IPS-18c (cell line): ENCODE data around the gene CCDC3.

Experiments used
- H3K4me3 ChIP-seq: 2 replicates; pipeline ENCODE4 v1.7.0; 2013; ENCODE audit warnings: low read depth, mild to moderate bottlenecking, low read length, moderate library complexity; ENCODE audit not compliant: insufficient read depth
- H3K9me3 ChIP-seq: one replicate; pipeline ENCODE4 v1.6.1; 2013; ENCODE audit warnings: mild to moderate bottlenecking, low read length, moderate library complexity; ENCODE audit not compliant: control insufficient read depth, insufficient read depth

Gene CCDC3

DNA sequence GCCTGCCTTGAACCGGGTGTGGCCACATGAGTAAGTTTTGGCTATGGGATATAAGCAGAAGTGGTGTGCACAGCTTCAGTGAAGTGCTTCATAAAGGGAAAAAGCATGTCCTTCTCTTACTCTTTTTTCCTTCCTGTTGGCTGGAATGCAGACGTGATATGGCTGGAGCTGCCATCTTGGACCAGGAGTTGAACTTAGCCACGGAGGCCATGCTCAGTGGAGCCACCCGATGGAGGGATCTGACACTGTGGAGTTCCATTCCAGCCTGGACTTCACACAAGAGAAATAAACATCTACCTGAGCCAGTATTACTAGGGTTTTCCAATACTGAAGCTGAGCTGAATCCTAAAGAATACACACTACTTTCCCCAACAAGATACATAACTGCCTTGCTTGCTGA, 52.3 kb downstream of the CCDC3 start:
- no peak overlapping the region for H3K4me3 ChIP-seq
- peaks cover 7% of the 10 kb centered on the region for H3K9me3 ChIP-seq

DNA sequence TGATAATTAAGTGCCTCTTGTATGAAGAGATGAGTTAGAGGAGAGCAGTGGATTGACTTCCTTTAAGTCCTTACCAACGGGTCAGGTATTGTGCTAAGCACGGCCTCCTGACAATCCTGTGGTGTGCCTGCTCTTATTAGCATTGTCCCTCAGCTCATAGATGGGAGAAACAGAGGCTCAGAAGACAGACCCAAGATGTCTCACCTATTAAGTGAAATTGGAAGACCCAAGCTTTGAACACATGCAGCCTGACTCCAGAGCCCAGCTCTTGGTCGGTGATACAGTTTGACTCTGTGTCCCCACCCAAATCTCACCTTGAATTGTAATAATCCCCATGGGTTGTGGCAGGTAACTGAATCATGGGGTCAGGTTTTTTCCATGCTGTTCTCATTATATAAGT, 53.8 kb downstream of the CCDC3 start:
- Histone ChIP-seq H3K4me3 (no peak overlapping the region), H3K9me3 (peaks cover 4% of the 10 kb centered on the region)

DNA sequence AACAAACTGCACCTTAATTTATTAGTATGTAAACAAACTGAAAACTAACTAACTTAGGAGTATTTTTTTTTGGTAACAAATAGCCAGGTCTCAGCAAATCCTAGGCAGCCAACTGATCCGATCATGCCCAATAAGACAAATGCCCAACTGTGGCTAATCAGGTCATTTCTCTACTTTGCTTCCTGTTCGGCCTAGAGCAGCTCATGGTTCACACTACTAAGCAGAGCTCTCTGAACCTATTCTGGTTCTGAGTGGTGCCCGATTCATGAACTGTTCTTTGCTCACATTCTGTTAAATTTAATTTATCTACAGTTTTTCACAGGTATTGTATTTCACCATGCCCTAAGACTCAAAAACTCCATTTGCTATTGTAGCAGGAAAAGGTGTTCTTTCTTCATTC, 55.1 kb downstream of the CCDC3 start:
- Histone ChIP-seq H3K9me3 (no peaks in the 10 kb centered on the region), H3K4me3 (no peak overlapping the region)

DNA sequence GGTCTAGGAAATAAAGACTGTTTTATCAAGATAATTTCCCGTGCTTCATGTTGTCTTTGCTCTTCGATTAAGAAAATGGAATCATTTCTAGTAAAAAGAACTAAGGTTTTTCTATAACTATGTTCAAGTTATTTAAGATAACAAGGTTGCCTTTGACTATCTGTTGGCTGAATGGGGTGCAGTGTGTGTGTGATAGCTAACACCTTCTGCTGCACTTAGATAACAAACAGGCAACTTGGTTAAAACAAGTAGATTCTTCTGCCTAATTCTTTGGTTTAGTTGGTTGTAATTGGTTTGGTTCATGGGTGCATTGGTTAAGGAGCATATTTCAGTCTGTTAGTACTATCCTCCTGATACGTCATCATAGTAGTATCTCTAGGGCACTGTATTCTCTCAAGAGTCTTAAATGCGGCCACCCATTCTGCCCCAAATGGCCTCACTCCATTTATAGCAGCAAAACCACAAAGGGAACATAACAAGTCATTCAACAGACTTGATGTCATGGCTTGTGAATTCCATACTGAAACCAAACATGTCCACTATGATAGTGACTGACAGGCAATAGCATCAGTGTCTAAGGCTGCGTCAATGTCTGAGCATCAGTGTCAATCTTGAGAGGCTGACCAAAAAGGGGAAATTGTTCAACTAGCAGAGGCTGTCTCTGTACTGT, 55.7 kb downstream of the CCDC3 start:
- Histone ChIP-seq H3K4me3 (no peak overlapping the region), H3K9me3 (no peaks in the 10 kb centered on the region)

DNA sequence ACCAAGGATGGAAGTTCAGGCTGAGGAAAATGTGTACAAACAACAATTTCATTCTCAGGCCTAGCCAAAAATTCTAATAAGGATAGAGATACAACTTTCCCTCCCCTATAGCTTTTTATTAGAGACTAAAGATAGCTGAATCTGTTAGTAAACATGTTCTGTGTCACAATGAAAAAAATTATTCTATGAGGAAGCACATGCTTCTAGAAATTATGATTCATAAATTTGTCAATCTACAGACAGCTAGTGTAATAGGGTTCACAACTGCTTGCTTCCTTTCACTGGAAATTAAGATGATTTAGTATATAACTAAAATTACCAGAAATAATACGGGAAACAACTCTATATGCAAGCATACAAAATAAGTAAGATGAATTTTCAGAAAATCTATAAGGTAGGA, 56.6 kb downstream of the CCDC3 start:
- no peaks in the 10 kb centered on the region for H3K9me3 ChIP-seq
- H3K4me3 ChIP-seq: no peak overlapping the region

DNA sequence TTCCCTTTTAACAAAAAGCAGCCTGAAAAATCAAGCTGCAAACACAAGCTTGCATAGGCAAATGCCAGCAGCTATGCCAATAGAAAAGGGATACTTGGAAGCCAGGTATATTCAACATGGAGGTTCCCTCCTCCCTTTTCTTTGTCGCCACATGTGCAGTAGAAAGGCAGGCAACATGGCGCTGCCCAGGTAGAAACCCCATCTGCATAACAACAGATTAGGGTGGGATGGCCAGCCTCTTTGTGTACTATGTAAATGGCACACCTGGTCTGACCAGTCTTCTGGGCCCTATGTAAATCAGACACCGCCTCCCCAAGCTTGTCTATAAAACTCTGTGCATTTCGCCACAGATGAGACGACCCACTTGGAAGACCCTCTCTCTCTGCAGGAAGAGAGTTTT, 58.1 kb downstream of the CCDC3 start:
- no peaks in the 10 kb centered on the region for H3K9me3 ChIP-seq
- no peak overlapping the region for H3K4me3 ChIP-seq

DNA sequence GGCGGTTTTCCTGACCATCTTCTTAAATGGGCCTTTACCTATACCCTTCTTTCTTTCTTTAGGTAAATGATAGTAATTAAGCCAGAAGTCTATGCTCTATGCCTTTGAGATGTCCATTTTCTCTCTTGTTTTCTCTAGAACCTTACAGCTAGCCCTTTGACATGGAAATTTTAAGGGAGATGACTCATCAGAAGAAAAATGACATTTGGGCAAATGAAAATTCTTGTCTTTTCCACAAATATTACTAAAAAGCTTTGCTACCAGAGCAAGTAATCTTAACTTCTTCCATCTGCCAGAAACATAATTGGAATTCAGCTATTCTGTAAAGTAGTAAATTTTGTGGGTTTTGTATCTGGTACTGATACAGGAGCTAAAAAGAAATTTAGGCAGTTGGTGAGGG, 59.5 kb downstream of the CCDC3 start:
- no peak overlapping the region for H3K4me3 ChIP-seq
- no peaks in the 10 kb centered on the region for H3K9me3 ChIP-seq

DNA sequence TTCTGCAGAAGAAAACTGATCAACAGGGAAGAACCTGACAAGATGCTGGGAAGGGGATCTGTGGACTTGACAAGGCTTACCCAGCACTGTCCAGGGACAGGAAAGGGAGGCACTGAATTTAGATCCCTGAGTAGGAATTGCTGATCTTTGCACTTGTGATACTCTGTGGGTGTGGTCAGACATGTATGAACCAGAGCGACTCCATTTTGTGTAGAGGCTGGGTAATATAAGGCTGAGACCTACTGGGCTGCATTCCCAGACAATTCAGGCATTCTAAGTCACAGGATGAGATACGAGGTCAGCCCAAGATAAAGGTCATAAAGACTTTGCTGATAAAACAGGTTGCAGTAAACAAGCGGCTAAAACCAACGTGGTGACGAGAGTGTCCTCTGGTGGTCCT, 60.7 kb downstream of the CCDC3 start:
- no peaks in the 10 kb centered on the region for H3K9me3 ChIP-seq

DNA sequence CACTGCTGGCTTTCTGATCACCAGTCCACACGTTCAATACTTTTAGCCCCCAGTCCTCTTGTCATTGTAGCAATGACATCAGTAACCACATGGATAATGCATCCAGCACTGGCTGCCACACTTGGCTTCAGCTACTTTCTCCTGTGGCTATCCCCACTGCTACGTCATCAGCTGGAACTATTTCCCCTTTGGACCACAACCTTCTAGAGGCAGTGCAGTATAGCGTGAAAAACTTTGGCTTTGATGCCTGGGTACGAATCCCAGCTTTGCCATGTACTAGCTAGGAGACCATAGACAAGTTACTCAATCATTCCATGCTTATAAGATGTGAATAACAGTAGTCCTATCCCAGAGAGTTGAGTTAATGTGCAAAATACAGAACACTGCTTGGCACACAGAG, 63.2 kb downstream of the CCDC3 start:
- Histone ChIP-seq H3K4me3 (no peak overlapping the region), H3K9me3 (no peaks in the 10 kb centered on the region)

More for the DNA sequence above, 60.7 kb downstream of the CCDC3 start:
- no peak overlapping the region for H3K4me3 ChIP-seq

DNA sequence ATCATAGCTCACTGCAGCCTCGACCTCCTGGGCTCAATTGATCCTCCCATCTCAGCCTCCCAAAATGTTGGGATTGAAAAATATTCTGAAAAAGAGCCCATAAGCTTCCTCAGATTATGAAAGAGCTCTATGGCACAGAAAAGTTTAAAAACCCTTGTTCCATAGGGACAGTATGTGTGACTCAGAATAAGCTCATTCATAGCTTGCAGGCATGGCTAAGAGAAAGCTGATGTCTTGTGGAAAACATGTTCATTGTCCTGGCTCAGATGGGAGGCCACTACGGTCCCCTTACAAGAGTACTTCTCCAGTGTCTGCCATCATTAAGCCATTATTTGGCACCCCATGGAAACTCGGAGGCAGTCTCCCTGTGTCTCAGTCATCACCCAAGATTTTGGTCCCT, 64.0 kb downstream of the CCDC3 start:
- Histone ChIP-seq H3K4me3 (no peak overlapping the region), H3K9me3 (no peaks in the 10 kb centered on the region)

DNA sequence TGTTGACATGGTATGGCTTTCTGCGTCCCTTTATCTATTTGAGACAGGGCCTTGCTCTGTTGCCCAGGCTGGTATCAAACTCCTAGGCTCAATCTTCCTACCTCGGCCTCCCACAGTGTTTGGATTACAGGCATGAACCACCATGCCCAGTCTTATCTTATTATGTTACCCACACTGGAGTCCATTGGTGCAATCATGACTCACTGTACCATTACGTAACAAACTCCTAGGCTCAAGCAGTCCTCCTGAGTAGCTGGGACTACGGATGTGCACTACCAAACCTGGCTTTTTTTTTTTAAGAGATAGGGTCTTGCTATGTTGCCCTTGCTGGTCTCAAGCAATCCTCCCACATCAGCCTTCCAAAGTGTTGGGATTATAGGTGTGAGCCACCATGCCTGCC, 66.7 kb downstream of the CCDC3 start:
- H3K9me3 ChIP-seq: no peaks in the 10 kb centered on the region
- H3K4me3 ChIP-seq: no peak overlapping the region

DNA sequence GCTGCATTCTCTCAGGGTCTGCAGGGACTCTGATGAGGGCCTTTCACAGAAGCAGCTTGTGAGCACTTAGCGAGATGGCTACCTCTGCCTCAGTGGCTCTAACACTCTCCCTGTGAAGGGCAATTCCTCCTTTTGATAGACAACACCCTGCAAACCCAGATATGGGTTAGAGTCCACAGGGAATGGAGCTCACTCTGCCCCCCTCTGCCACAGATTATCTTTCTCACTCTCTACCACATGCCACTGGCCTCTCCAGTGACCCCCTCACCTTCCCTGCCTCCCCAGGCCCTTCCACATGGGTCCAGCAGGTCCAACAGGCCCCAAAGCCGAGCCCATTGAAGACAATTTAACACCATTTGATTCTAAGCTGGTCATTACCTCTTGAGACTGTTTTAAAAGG, 72.1 kb downstream of the CCDC3 start:
- Histone ChIP-seq H3K4me3 (no peak overlapping the region), H3K9me3 (no peaks in the 10 kb centered on the region)

DNA sequence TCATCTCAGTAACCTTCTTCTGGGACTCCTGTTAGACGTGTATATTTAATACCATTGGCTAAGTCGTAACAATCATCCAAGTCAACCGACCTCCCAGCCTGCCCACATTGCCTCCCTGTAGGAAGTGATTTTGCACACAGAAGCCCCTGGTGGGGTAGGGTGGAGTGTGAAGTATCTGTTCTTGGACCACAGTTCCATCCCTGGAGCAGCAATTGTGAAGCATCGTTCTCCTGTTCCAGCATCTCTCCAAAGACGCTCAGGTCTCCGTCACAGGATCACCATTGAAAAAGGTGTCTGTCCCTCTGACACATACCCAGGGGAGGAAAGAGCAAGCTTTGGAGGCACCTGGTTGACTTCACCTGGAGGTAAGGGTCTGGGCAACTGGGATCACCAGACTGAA, 72.9 kb downstream of the CCDC3 start:
- no peak overlapping the region for H3K4me3 ChIP-seq
- no peaks in the 10 kb centered on the region for H3K9me3 ChIP-seq

DNA sequence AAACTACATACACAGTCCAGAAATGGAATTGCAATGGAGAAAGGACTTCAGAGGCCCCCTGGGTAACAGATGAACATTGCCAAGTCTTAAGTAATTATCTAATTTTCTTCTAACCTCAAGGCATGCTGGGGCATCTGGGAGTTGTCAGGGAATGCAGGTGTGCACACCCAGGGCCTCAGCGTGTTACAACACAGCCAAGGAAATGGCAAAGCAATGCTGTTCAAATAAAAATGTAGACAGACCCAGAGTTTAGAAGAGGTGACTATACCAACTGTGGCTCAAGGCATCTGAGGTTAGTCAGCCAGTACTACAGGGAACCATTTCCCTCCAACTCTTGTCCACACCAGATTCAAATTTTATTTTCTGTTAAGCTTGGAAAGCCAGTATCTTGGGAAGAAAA, 73.6 kb downstream of the CCDC3 start:
- no peaks in the 10 kb centered on the region for H3K9me3 ChIP-seq
- no peak overlapping the region for H3K4me3 ChIP-seq

DNA sequence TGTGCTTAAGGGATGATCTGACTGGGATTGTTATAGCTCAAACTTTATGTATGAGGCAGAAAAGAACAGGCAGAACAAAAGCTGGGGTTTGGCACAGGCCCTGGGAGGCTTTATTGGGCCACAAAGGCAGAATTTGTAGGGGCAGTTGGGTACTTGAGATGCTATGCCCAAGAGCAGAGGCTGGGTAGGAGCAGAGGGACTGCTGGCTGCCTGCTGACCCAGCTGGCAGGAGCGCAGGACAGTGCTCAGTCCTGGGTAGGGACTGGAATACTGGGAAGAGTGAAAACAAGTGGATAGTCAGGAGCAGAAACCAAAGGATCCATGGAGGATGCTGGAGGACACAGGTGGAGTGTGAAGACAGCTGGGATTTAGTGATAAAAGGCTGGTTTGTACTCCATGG, 75.7 kb downstream of the CCDC3 start:
- Histone ChIP-seq H3K4me3 (no peak overlapping the region), H3K9me3 (no peaks in the 10 kb centered on the region)

DNA sequence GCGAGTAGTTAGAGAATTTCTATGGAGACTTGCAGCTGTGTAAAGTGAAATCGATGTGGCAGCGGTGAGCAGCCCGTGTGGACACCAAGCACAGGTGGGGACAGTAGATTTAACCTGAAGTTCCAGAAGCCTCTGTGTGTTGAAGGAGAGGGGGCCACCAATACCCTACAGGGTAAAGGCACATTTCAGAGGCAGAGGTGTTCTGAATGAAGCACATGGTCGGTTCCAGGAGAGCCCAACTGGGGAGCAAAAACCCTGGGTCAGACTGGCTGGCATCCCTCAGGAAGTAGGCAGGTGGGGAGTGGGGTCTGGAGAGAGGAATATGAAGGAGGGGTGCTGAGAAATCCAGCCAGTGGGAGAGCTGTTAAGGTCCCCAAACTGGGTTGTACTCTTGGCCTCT, 76.6 kb downstream of the CCDC3 start:
- no peaks in the 10 kb centered on the region for H3K9me3 ChIP-seq
- no peak overlapping the region for H3K4me3 ChIP-seq

DNA sequence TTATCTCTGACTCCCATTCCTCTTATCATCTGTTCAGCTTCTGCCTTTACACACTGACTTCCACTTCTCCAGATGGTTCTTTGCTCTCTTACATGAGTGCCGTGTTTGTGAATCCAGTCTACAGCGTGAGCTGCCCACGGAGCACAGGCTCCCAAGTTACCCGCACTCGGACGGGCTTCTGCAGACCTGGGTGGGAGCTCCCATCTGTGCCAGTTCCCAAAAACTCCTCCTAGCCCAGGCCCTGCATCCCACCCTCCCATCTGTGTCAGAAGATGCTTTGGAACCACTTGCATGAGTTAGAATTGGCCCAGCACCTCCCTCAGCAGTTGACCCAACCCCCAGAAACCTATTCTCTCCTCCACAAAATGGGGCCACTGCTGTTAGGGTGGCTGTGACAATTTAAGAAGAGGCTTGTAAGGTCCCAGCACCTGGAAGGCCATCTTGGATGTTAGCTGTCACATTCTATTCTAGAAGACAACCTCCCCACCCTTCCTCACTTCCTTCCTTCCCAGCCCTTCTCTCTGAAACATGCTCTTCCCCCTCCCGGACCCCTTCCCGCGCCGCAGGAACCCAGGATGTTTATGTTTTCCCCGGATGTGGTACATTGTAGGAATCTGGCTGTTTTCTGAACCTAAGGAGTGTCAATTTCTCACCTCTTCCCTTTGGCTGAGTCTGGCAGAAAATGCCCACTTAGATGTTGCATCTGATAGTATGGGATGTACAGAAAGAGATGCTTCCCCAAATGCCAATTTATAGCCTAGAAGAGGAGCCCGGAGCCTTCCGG, 79.2 kb downstream of the CCDC3 start:
- H3K9me3 ChIP-seq: no peaks in the 10 kb centered on the region
- no peak overlapping the region for H3K4me3 ChIP-seq

DNA sequence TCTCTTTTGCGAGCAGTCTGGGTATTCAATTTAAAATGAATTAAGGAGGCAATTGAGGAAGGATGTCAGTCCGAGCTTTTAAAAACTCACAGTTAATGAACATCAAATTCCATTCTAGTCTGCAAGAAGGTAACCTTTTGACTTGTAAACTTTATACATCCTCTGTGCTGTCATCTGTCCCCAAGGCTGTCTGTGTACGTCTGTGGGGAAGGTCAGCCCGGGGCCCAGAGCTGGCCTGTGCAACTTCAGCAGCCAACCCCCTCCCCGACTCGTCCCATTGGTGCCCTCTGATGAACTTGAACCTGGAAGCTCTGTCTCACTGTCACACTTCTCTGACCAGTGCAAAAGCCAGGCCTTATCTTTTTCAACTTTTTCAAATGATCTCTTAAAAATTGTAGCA, 80.3 kb downstream of the CCDC3 start:
- no peak overlapping the region for H3K4me3 ChIP-seq
- H3K9me3 ChIP-seq: no peaks in the 10 kb centered on the region

DNA sequence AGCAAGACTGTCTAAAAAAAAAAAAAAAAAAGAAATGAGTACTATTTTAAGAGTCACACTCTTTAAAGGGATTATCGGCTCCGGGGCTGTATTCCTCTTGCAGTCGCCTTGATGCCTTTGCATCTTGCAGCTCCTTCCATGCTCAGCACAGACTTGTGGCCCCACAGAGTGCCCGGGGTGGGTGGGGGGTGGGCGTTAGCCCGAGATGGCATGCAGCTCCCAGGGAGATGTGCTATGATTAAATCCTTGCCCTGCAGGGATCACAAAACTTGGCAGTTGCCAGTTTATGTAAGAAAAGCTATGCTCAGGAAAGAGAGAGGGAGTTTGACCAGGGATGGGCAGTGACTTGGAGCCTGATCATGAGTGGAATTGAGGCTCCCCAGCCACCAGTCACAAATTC, 81.9 kb downstream of the CCDC3 start:
- no peaks in the 10 kb centered on the region for H3K9me3 ChIP-seq
- H3K4me3 ChIP-seq: no peak overlapping the region
